ENCODE results near the gene RABGAP1.

Gene RABGAP1

GRCh38 chr9:123062351-123063176 lies 121.7 kb downstream of the RABGAP1 start:
- Histone ChIP-seq H3K4me1 (ENCODE audit: control insufficient read depth, insufficient read depth, low read length) (no peaks in the 10 kb centered on the region), H3K4me3 (ENCODE audit: low read depth, low read length) (no peak overlapping the region), H3K36me3 (ENCODE audit: control insufficient read depth in 2 of 2, insufficient read depth in 1 of 2, low read length in 2 of 2) (peaks cover 6 to 33% of the 10 kb centered on the region in 2 experiments), H3K27ac (ENCODE audit: extremely low read depth, low read depth, low read length) (no peak overlapping the region), H3K9me3 (ENCODE audit: control insufficient read depth, insufficient read depth, low read depth, low read length) (no peaks in the 10 kb centered on the region)
- TF ChIP-seq ZNF335 (tag by site-specific recombination; conservative IDR thresholded peaks at IDR 0.05) (no peak), ZNF561 (tag by site-specific recombination; IDR thresholded peaks at IDR 0.05; ENCODE audit: borderline replicate concordance) (no peak), ZBTB44 (tag by site-specific recombination; IDR thresholded peaks at IDR 0.05) (no peak), ZNF747 (tag by site-specific recombination; IDR thresholded peaks at IDR 0.05) (no peak), ZNF571 (tag by site-specific recombination; IDR thresholded peaks at IDR 0.05) (no peak), ZNF560 (tag by site-specific recombination; IDR thresholded peaks at IDR 0.05; ENCODE audit: borderline replicate concordance) (no peak), SP3 (tag by site-specific recombination; IDR thresholded peaks at IDR 0.05) (no peak), ZNF174 (tag by site-specific recombination; IDR thresholded peaks at IDR 0.05) (no peak), ZNF37A (tag by site-specific recombination; IDR thresholded peaks at IDR 0.05) (no peak), ZNF266 (tag by site-specific recombination; IDR thresholded peaks at IDR 0.05; ENCODE audit: low read depth) (no peak), ZBTB1 (tag by site-specific recombination; IDR thresholded peaks at IDR 0.05) (no peak), EGR2 (tag by site-specific recombination; IDR thresholded peaks at IDR 0.05; ENCODE audit: low read depth) (no peak), ZNF623 (tag by site-specific recombination; IDR thresholded peaks at IDR 0.05) (no peak), ZNF624 (tag by site-specific recombination; IDR thresholded peaks at IDR 0.05) (no peak), ZNF621 (tag by site-specific recombination; IDR thresholded peaks at IDR 0.05) (no peak), PRDM1 (tag by site-specific recombination; IDR thresholded peaks at IDR 0.05) (no peak), ZBTB11 (tag by site-specific recombination; conservative IDR thresholded peaks at IDR 0.05; ENCODE audit: low read depth) (no peak), ZNF18 (tag by site-specific recombination; IDR thresholded peaks at IDR 0.05) (no peak)
- ChIA-PET POLR2A (no interaction called here), CTCF (interaction anchor here (1.0 kb wide), 1 partner anchor 193 kb away, joined by 3 read pairs; no protein-coding TSS in a partner anchor)

GRCh38 chr9:123063177-123063598 lies 122.4 kb downstream of the RABGAP1 start:
- no peaks in the 10 kb centered on the region for H3K9me3 ChIP-seq (ENCODE audit: control insufficient read depth, insufficient read depth, low read depth, low read length)
- ChIA-PET CTCF (no interaction called here), POLR2A (no interaction called here)
- H3K27ac ChIP-seq (ENCODE audit: extremely low read depth, low read depth, low read length): no peak overlapping the region
- peaks cover 6 to 38% of the 10 kb centered on the region in 2 experiments for H3K36me3 ChIP-seq (ENCODE audit: control insufficient read depth in 2 of 2, insufficient read depth in 1 of 2, low read length in 2 of 2)
- H3K4me1 ChIP-seq (ENCODE audit: control insufficient read depth, insufficient read depth, low read length): no peaks in the 10 kb centered on the region
- H3K4me3 ChIP-seq (ENCODE audit: low read depth, low read length): no peak overlapping the region
- TF ChIP-seq ZBTB8A (tag by site-specific recombination; IDR thresholded peaks at IDR 0.05): no peak

Measured in HEK293 (cell line).